Natural killer cell (primary cell): Measurements from ENCODE around the gene SAMD11. TPM values are rescaled to one million over a fixed set of nuclear protein-coding genes. Genes with fewer than 3 reads are reported as not detected.
A peak's percentile ranks its signal among the peaks of the same experiment; 100 is the strongest.

Source experiments
- ATAC-seq, 3 donors: fragments of 150-1000 bp in 2 of 3; fragments of 200-7000 bp in 1 of 3; cut with Tn5 transposase; 1 replicate in 1 of 3; 2 replicates in 2 of 3; pipeline ENCODE4 v1.10.0; 2021; ENCODE audit warnings: mild to moderate bottlenecking in 2 of 3, moderate library complexity in 2 of 3
- DNase-seq, 2 donors: peaks; one replicate each; pipeline versions ENCODE4 v3.0.0 to v3.0.0-alpha.2; 2013 to 2021; ENCODE audit warnings: mixed read lengths in 1 of 2
- H3K27ac ChIP-seq: one replicate; pipeline ENCODE4 v1.5.1; 2013; ENCODE audit warnings: mild to moderate bottlenecking, low read length
- H3K27me3 ChIP-seq: one replicate; pipeline ENCODE4 v1.6.1; 2013; ENCODE audit warnings: low read length; ENCODE audit not compliant: control insufficient read depth, insufficient read depth
- H3K36me3 ChIP-seq: one replicate; pipeline ENCODE4 v1.6.1; 2013; ENCODE audit warnings: low read length; ENCODE audit not compliant: control insufficient read depth, insufficient read depth
- H3K4me1 ChIP-seq: one replicate; pipeline ENCODE4 v1.6.1; 2013; ENCODE audit warnings: low read length; ENCODE audit not compliant: control insufficient read depth, insufficient read depth
- H3K4me3 ChIP-seq: one replicate; pipeline ENCODE4 v1.5.1; 2013; ENCODE audit warnings: low read length
- H3K9me3 ChIP-seq: one replicate; pipeline ENCODE4 v1.6.1; 2013; ENCODE audit warnings: low read length; ENCODE audit not compliant: control insufficient read depth, insufficient read depth
- H3K27ac Mint-ChIP-seq, 2 donors: one replicate each; pipeline ENCODE4 v1.8.0; 2022; ENCODE audit warnings: mild to moderate bottlenecking in 2 of 2, mixed read lengths in 2 of 2, moderate library complexity in 1 of 2
- H3K27me3 Mint-ChIP-seq, 2 donors: one replicate each; pipeline ENCODE4 v1.8.0; 2022; ENCODE audit warnings: low read depth in 2 of 2, mixed read lengths in 2 of 2
- H3K36me3 Mint-ChIP-seq: one replicate; pipeline ENCODE4 v1.8.0; 2022; ENCODE audit warnings: mixed read lengths
- H3K4me1 Mint-ChIP-seq, 2 donors: one replicate each; pipeline ENCODE4 v1.8.0; 2022; ENCODE audit warnings: mixed read lengths in 2 of 2
- H3K4me3 Mint-ChIP-seq: one replicate; pipeline ENCODE4 v1.8.0; 2022; ENCODE audit warnings: mild to moderate bottlenecking, moderate library complexity, mixed read lengths
- H3K9me3 Mint-ChIP-seq, 2 donors: one replicate each; pipeline ENCODE4 v1.8.0; 2022; ENCODE audit warnings: mixed read lengths in 2 of 2
- WGBS: methylation state at CpG from one replicate; pipeline ENCODE4 v1.1.7; 2013; ENCODE audit warnings: missing lambda C conversion rate; ENCODE audit not compliant: insufficient coverage; 5-methylcytosine and 5-hydroxymethylcytosine counted together
- intact Hi-C: fragments of 100-400 bp; cut with micrococcal nuclease; formaldehyde crosslinking; loops from one replicate; pipeline ENCODE4 v1.14.2; 2022
- total RNA-seq, 4 donors: library from RNA; stranded (reverse); fragments of 120-200 nt in 1 of 4; gene quantifications; one replicate each; pipeline versions ENCODE4 v1.2.3 to v1.2.4, GENCODE V29; 2013 to 2022
- TF ChIP-seq, protein P1 (sequence below): fragments of 200-600 bp; IDR thresholded peaks from one replicate; pipeline ENCODE4 v1.8.0; 2022; ENCODE audit warnings: antibody characterized with exemption

SAMD11 gene
- total RNA-seq, 3 donors from 2014 or later (not counting 1 experiment from before 2014, with no cell fraction given), result not detected

DNA sequence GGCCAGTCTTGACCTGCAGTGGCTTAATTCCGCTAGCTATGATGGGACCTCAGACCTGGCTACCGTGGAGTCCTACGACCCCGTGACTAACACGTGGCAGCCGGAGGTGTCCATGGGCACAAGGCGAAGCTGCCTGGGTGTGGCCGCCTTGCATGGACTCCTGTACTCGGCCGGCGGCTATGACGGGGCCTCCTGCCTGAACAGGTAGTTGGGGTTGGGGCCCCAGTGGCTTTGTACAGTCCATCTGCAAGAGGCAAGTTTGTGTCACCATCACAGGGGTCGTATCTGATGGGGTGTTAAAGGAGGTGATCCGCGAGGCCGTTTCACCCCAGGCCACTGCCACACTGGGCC, 39.6 kb downstream of the SAMD11 start:
- no peak overlapping the region for H3K27ac ChIP-seq
- Mint-ChIP-seq H3K27ac (no peak overlapping the region), H3K36me3 (no peaks in the 10 kb centered on the region), H3K4me3 (peak overlapping the region; percentile 9), H3K9me3 (no peaks in the 10 kb centered on the region), H3K27me3 (peaks cover 0 to under 1% of the 10 kb centered on the region in 2 donors), H3K4me1 (peaks cover 6% of the 10 kb centered on the region in 2 donors)
- WGBS, result 93% methylated on average over 16 of the region's 16 CpGs
- ATAC-seq (no peak), DNase-seq (no peak)
- no peak overlapping the region for H3K4me3 ChIP-seq
- intact Hi-C loops, result no loop called here
- TF ChIP-seq, protein P1, sequence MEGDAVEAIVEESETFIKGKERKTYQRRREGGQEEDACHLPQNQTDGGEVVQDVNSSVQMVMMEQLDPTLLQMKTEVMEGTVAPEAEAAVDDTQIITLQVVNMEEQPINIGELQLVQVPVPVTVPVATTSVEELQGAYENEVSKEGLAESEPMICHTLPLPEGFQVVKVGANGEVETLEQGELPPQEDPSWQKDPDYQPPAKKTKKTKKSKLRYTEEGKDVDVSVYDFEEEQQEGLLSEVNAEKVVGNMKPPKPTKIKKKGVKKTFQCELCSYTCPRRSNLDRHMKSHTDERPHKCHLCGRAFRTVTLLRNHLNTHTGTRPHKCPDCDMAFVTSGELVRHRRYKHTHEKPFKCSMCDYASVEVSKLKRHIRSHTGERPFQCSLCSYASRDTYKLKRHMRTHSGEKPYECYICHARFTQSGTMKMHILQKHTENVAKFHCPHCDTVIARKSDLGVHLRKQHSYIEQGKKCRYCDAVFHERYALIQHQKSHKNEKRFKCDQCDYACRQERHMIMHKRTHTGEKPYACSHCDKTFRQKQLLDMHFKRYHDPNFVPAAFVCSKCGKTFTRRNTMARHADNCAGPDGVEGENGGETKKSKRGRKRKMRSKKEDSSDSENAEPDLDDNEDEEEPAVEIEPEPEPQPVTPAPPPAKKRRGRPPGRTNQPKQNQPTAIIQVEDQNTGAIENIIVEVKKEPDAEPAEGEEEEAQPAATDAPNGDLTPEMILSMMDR, result no peak
- H3K36me3 ChIP-seq, result no peaks in the 10 kb centered on the region
- no peaks in the 10 kb centered on the region for H3K27me3 ChIP-seq
- H3K9me3 ChIP-seq, result no peaks in the 10 kb centered on the region
- peaks cover 48% of the 10 kb centered on the region for H3K4me1 ChIP-seq

DNA sequence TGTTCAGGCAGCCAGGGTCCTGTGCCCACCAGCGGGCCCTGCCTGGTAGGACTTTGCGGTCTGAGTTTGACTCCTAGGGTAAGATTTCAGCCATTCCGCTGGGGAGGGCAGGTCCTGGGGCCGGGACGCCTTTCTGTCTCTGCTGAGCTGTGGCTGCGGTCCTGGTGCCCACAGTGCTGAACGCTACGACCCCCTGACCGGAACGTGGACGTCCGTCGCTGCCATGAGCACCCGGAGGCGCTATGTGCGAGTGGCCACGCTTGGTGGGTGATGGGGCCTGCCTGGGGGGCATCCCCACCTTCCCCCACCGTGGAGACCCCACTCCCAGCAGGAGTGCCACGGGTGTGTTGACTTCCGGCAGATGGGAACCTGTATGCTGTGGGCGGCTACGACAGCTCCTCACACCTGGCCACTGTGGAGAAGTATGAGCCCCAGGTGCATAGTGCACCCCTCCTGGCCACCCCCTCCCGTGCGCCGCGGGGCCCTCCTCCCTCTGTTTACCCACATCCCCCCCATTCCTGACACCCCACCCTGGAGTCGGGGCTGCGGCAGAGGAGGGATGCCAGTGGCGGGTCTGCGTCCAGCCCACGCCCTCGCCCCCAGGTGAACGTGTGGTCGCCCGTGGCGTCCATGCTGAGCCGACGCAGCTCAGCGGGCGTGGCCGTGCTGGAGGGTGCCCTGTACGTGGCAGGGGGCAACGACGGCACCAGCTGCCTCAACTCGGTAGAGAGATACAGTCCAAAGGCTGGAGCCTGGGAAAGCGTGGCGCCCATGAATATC, 40.2 kb downstream of the SAMD11 start:
- H3K9me3 Mint-ChIP-seq, result no peaks in the 10 kb centered on the region
- no peak for ATAC-seq
- H3K9me3 ChIP-seq, result no peaks in the 10 kb centered on the region
- 95% methylated on average over 47 of the region's 47 CpGs for WGBS
- H3K27me3 Mint-ChIP-seq, result peaks cover 0 to 4% of the 10 kb centered on the region in 2 donors
- no peak overlapping the region for H3K4me3 Mint-ChIP-seq
- DNase-seq, result no peak
- no peaks in the 10 kb centered on the region for H3K27me3 ChIP-seq
- no peak overlapping the region for H3K27ac ChIP-seq
- H3K4me1 Mint-ChIP-seq, result no peaks in the 10 kb centered on the region
- no peaks in the 10 kb centered on the region for H3K36me3 Mint-ChIP-seq
- peaks cover 41% of the 10 kb centered on the region for H3K4me1 ChIP-seq
- H3K27ac Mint-ChIP-seq, result no peak overlapping the region
- no peaks in the 10 kb centered on the region for H3K36me3 ChIP-seq
- intact Hi-C loops, result no loop called here
- H3K4me3 ChIP-seq, result no peak overlapping the region
- TF ChIP-seq, protein P1, result no peak

DNA sequence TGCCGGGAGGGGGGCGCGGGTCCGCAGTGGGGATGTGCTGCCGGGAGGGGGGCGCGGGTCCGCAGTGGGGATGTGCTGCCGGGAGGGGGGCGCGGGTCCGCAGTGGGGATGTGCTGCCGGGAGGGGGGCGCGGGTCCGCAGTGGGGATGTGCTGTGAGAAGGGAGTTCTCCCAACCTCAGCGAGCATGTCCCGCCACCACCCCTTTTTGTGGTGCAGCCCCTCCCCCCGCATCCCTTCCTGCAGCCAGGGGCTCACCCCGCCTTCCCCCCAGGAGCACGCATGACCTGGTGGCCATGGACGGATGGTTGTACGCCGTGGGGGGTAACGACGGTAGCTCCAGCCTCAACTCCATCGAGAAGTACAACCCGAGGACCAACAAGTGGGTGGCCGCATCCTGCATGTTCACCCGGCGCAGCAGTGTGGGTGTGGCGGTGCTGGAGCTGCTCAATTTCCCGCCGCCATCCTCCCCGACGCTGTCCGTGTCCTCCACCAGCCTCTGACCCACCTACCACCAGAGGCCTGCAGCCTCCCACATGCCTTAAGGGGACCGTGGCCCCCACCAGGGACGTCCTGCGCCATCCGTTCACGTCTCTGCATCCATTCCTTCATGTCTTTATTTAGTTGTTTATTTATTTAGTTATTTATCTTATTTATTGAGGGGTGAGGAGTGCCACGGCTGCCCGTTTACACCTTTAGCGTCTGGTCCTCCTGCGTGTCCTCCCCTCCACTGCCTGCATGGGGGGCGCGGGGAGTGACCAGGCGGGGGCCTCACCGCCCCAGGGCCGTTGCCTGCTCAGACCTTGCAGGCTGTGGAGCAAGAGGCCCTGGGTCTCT, 41.2 kb downstream of the SAMD11 start:
- no peaks in the 10 kb centered on the region for H3K9me3 ChIP-seq
- H3K4me3 ChIP-seq, result no peak overlapping the region
- peak overlapping the region; percentile 9 for H3K4me3 Mint-ChIP-seq
- TF ChIP-seq, protein P1, result no peak
- no peak overlapping the region for H3K27ac ChIP-seq
- H3K36me3 Mint-ChIP-seq, result no peaks in the 10 kb centered on the region
- H3K4me1 Mint-ChIP-seq, result no peaks in the 10 kb centered on the region
- no peaks in the 10 kb centered on the region for H3K36me3 ChIP-seq
- 95% methylated on average over 39 of the region's 51 CpGs for WGBS
- H3K9me3 Mint-ChIP-seq, result no peaks in the 10 kb centered on the region
- intact Hi-C loops, result no loop called here
- DNase-seq (no peak), ATAC-seq (no peak)
- no peaks in the 10 kb centered on the region for H3K27me3 ChIP-seq
- H3K4me1 ChIP-seq, result peaks cover 34% of the 10 kb centered on the region
- H3K27me3 Mint-ChIP-seq, result peaks cover 0 to 10% of the 10 kb centered on the region in 2 donors
- no peak overlapping the region for H3K27ac Mint-ChIP-seq
